Measurements from ENCODE around the gene RCVRN.

RCVRN gene
- 0 to 0.06 reads per million in 2 experiments for total RNA-seq

DNA sequence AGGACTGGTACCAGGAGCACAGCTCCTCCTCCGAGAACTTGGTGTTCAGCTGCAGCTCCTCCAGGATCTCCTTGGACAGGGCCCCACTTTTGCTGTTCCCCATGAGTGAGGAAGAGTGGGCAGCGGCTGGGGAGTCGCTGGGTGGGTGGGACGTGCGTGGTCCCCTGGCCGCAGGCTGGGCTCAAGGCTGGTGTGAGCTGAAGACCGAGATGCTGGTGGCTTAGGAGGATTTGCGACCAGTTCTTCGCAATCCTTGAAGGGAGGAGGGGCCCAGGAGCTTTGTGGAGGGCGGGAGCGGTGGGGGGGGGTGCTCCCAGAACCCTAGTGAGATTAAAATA is at the start of gene RCVRN:
Gene RCVRN, minus strand, starts transcription at position 194 of the 338 bp plus-strand sequence. Its CDS starts 91 bp downstream, at position 103.
- DNase-seq (ENCODE audit: low read depth) = no peak

DNA sequence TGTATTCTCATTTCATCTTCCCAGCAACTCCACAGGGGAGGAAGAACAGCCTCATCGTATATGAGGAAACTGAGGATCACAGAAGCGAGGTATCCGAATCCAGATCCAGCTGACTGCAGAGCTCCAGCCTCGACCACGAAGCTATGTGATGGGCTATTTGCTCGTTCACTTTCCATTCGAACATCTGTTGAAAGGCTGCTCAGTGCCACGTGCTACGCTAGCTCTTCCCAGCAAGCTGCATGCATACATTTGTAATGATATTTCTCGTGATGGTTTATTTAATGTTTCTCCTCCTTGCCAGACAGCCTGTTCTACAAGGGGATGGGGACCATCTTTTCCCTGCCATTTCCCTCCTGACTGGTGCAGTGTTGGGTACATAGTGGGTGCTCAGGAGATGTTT is 48.4 kb upstream of the RCVRN start:
- DNase-seq (ENCODE audit: low read depth) = no peak

DNA sequence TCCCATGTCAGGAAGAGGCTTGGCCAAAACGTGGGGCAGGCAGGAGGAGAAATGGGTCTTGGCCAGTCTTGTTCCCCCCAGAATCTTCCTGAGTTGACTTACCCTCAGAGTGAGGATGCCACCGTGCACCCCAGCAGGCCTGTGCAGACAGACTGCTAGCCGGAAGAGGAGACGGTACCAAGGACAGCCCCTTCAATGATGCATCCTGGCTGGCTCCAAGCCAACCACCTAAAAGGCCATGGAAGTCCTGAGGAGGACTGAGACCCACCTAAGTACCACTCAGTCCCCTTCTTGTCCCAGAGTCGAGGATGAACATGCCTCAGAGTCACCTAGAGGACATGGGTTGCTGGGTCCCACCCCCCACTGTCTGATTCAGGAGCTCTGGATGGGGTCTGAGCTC is 46.7 kb upstream of the RCVRN start:
- no peak for DNase-seq (ENCODE audit: low read depth)

DNA sequence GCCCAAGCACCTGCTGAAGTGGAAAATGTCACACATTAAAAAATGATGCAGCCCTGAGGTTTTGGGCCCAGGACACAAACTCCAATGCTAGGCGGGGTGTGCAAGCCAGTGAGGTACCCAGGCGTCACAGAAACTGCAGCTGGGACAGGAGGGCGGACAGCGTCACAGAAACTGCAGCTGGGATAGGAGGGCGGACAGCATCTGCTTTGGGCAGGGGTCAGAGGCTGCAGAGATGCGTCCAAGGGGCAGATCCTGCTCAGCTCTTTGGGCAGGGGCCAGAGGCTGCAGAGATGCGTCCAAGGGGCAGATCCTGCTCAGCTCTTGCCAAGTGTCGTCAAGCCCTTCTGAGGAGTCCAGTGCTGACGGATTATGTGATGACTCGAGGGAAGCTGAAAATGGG is 43.9 kb upstream of the RCVRN start:
- no peak for DNase-seq (ENCODE audit: low read depth)

DNA sequence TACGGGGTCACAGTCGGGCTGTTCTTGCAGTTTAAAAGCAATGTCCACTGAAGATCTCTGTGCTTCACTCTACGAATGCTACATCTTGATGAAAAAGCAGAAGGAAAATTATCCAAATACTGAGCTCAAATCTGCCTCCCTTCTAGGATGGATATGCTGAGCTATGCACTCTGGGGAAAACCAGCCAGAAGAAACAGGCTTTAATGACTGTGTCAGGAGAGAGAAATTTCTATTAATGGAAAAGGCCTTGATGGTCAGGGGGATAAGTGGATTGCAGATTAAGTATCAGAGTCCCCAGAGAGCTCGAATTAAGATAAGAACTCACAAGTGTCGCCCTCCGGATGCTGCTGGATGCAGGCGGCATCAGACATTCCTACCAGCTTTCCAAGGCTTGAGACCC is 39.6 kb upstream of the RCVRN start:
- DNase-seq (ENCODE audit: low read depth) = no peak

DNA sequence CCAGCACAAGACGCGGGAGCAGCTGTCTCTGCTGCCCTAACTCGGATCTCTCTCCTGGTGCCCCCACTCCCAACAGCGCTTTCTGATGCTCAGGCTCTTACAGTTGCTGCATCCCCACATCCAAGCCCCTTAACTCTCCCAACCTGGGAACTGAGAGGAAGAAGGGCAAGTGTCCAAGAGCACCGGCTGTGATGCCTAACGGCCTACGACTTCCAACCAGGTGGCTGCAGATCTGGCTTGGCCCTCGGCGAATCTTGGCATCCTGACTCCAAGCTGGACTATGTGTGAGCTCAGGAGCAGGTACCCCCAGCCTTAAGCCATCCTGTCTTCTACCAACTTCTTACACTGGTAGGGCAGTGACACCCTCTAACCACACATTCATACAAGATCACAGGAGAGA is 38.3 kb upstream of the RCVRN start:
- DNase-seq (ENCODE audit: low read depth) = no peak

DNA sequence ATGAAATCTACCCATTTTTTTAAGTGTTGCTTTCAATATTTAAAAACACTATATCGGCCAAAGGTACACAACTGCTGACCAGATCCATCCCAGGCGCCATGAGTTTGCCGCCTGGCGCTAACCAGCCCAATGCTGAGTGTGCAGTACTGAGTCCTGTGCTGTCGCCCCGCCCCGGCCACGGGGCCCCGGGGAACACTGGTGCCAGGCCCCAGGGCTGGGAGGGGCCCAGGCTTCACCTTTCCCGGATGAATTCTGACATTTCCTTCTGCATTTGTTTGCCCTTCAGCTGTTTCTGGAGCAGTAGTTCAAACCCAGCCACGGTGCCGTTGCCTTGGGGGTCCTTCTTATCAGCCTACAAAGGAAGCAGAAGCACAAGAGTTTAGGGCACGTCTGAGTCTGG is 37.8 kb upstream of the RCVRN start:
- DNase-seq (ENCODE audit: low read depth) = no peak

DNA sequence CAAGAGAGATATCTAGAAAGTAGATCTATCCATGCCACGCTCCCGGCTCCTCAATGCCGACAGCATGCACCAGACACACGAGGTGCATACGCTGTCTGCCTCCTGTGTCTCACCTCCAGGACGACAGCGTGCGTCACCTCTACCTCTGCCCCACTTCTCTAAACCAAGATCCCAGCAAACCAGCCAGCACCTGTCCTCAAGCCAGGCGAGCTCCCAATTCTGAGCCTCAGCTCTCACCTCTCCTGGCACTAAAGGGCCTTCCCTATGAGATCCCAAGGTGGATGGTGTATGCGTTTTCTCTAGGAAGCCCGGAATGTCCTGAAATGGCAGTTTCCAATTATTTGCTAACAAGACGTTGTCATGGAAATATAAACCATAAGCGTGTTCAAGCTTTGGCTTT is 36.2 kb upstream of the RCVRN start:
- DNase-seq (ENCODE audit: low read depth) = no peak

DNA sequence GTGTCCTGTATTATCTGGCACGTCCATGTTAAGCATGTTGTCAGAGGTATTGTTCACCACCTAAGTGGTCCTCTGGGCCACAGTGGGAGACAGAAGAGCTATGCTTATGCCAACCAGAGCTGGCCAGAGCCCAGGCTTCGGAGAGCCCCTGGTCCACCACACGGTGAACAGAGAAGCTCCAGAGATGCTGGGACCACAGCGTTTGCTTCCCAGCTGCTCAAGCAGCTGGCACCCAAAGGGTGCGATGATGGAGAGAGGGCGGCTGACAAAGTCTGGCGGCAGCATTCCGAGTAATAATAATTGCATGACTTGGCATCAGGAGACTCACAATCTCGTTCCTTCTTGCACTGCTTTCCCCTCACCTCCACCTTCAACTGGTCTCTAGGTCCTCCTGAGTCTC is 35.8 kb upstream of the RCVRN start:
- no peak for DNase-seq (ENCODE audit: low read depth)

DNA sequence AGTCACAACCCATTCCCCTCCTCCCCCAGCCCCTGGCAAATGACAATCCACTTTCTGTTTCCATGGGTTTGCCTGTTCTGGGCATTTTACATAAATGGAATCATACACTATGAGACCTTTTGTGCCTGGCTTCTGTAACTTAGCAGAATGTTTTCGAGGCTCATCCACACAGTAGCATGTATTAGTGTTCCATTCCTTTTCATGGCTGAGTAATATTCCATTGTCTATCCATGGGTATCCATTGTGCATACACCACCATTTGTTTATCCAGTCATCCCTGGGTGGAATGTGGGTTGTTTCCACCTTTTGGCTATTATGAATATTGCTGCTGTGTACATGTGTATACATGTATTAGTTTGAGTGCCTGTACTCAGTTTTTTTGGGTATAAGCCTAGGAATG is 33.7 kb upstream of the RCVRN start:
- no peak for DNase-seq (ENCODE audit: low read depth)

DNA sequence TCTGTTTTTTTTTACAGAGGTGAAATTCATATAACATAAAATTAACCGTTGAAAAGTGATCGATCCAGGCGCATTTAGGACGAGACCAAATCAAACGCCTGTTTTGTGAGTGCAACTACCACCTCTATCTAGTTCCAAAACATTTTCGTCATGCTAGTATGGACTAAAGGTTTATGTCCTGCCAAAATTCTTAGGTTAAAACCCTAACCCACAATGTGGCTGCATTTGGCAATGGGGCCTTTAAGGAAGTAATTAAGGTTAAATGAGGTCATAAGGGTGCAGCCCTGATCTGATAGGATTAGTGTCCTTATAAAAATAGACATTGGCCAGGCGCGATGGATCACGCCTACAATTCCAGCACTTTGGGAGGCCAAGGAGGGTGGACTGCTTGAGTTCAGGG is 32.8 kb upstream of the RCVRN start:
- no peak for DNase-seq (ENCODE audit: low read depth)

DNA sequence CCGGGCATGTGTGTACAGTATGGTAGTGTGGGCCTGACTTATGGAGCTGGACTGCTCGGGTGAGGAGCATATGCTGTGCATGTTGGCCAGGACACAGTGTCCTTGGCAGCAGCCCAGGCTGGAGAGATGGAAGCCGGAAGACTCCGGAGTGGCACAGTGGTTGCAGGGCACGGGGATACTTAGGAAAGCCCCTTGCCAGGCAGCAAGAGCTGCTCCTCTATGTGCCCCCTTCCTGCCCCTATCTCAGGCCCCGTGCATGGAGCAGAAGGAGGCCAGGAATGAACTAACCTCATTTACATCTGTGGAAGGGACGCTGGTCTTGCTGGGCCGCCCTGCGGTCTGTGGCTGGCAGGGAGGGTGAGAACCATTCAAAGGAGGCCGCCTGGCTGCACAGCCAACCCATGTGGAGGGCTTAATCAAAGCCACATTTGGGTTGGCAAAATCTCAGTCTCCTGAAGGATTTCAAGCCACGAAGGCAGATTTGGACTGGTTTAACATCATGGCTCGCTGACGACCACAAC is 32.2 kb upstream of the RCVRN start:
- DNase-seq (ENCODE audit: low read depth) = no peak

DNA sequence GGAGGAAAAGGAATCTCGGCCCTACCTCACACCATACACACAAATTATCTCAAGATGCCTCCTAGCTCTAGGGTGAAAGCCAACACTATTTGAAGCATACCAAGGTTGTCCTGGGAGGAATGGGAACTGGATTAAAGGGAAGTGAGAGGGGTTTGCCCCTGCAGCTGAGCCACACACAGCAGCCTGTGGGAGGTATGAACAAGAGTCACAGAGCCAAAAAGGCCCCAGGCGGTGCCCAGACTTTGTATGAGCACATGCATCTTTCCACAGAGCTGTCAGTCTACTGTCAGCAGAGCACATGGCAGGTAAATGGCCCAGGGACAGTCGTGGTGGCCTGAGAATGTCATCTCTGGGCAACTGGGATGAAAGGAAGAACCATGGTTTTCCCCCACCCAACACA is 31.0 kb upstream of the RCVRN start:
- no peak for DNase-seq (ENCODE audit: low read depth)

DNA sequence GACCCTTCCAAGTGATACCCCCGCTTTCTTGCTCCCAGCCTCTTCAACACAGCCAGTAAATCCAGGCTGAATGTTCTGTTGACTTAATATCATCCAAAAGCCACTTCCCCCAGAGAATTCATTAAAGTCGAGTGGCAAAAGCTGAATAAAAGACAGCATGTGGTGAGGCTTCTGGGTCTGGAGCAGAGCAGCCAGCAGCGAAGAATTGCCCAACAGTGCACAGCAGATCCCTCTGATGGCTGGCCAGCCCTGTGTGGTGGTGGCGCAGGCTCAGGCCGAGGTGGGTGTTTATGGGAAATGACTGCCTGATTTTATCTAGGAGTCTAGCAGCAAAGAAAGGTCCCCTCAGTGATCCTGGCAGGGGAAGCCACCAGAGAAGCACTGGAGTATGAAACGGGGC is 30.3 kb upstream of the RCVRN start:
- no peak for DNase-seq (ENCODE audit: low read depth)

DNA sequence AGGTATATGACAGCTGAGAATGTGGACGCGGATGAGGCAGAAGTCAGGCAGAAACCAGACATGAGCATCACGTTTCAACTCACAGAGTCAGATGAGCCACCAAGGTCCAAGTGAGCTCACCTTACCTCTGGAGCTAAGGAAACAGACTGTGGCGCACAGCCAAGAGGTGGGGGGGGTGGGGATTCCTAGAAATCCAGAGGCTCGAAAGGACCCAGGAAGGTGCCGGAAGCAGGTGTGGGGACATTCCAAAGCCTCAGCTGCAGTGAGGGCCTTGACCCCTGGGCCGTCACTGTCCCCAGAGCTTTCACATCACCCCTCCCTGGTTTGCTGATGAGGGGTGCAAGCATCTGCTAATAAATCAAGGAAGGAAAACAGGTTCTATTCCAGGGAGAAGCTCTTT is 29.3 kb upstream of the RCVRN start:
- DNase-seq (ENCODE audit: low read depth) = no peak

DNA sequence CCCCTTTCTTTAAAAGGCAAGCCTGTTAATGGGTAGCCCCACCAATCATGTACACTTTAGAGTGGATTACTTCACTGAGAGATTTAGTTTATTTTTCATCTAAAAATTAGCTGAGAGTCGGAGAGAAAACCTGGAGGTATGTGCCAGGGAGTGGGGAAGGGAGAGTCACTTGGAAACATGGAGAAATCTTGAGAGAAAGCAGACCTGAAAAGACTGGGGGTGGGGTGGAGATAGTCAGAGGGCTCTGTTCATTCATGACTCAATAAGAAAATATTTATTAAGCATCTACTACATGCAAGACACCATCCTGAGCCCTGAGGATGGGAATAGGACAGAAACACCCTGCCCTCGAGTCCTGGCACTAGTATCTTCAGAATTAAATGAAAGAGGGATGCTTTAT is 27.4 kb upstream of the RCVRN start:
- DNase-seq (ENCODE audit: low read depth) = no peak

DNA sequence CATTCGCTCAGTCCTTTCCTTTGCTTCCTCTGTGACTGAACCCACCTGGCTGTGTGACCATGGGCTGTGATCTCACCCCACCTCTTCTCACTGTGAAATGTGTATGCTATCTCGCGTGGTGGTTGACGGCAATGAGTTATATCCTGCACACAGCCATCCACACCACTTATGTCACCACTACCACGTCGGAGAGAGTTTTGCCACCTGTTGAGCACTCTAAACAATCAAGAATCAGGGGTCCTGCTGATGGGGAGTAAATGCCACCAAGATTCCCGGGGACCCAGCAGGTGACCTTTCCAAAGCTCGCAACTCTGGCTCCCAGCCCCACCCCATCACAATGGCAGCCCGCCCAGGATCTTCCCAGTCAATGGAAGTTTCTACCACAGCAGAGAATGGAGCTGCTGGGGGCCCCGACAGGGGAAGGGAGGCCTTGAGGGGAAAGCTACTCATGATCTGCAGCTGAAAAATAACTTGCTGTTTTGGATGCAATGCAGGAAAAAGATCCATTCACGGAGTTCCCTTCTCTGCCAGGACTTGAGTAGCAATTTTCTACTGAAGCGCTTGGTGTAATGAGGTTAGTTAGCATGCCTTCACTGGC is 26.2 kb upstream of the RCVRN start:
- no peak for DNase-seq (ENCODE audit: low read depth)

DNA sequence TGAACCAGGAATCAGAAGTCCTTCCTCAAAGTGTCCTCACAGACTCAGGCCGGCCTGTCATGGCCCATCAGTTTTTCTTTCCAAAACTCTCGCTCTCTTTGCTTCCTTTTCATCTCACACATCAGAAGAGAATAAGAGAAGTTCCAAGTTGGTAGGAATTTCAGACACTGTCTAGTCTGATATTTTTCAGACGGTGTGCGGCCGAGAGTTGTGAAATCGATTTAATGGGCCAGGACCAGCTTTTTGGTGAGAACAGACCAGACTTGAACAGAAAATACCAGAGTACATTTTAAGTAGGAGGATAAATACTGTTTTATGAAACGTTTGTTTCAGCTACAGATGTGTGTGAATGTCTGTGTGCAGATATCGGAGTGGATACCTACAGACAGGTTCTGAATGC is 24.8 kb upstream of the RCVRN start:
- no peak for DNase-seq (ENCODE audit: low read depth)

DNA sequence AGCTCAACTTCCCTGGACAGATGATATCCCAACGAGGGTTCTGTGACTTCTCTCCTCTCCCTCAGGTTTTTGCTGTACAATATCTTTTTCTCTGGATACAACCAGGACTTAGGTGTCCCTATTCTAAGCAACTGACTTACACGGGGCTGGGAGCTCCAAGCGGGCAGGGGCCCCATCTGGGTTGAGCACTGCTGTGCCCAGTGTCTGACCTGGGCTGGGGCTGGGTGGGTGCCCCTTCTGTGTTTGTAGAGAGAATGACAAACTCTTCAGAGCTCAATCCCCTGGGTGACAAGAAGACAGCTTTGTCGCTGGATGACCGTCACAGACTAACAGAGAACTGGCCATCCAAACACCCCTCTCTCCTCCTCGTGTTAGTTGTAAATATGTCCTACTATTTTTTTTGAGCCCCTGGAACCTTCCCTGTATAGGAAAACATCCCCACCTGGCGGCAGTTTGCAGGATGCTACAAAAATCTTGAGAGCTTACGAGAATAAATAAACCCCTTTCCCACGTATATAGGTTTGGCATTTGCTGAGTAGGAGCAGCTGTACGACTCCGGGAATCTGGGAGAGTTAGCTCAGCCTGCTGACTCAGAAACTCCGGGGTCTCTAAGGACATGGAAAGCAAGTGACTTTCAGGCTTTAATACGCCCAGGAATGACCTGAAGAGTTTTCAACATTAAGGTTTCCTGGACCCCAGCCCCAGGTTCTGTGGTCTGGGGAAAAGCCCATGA is 23.7 kb upstream of the RCVRN start:
- no peak for DNase-seq (ENCODE audit: low read depth)

DNA sequence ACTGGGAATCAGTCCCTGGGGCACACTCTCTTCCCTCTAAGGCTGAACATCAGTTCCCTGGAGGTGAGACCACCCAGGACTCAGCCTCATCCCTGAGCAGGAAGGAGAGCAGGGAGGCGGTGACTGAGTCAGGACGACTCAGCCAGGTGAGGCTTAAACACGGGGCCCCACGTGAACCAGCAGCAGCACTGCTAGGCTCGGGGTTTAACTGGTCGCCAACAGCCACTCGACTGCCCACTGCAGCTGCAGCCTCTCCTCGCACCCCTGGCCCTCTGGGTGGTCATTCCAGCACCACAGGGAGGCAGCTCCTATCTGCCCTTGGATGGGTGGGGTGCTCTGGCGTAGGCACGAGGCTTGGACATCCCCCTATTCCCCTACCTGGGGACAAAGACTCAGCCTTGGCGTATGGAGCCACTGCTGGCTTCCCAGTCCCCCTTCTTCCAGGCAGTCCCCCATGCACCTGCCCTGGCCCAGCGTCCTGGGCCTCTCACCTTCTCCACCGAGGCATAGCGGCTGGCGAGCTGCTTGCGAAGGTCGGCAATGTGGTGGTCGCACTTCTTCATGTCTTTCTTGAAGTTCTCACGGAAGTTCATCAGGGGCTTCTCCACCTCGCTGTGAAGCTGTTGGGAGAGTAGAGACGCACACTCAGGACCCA is 21.2 kb upstream of the RCVRN start:
- no peak for DNase-seq (ENCODE audit: low read depth)

DNA sequence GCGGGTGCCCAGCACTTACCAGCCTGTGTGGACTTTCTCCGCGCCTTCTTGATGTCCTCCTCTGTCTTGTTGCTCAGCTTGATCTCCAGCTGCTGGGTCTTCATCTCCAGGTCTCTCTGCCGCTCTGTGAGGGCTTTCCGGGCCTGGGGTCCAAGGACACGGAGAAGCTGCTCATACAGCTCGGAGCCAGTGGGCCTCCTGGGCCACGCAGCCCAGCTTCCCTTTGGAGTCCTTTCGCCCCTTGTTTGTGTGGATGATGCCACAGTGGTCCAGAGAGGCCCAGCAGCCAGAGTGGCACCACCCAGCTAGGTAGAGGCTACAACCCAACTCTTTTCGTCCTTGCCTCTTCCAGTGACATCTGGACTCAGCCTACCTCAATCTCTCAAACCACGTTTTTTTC is 20.4 kb upstream of the RCVRN start:
- DNase-seq (ENCODE audit: low read depth) = no peak

DNA sequence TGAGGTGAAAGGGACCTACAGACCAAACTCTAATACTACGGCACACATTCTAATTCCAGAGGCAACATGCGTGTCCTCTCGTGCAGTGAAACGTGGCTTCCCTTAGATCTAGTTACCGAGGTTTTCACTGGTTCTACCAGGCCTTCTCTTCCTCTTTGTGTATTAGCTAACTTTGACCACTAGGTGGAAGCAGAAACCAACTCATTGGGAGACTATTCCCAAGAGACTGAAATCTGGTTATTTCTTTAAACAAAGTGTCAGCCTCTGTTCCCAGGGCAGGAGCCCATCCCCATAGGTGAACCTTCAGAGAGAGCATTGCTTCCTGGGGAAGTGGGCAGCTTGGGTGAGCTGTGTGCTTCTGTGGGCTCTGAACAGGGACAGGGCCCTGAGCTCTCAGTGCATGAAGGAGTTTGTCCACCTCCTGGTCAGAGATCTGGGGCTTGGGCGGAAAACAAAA is 19.7 kb upstream of the RCVRN start:
- DNase-seq (ENCODE audit: low read depth) = no peak
